Superior temporal gyrus (tissue), 1 donor: ENCODE data around the gene TMEM87B.
"Not testable (repeated sequence)": the region's sequence is repeated elsewhere in the genome, so short reads cannot be mapped to it uniquely, and the experiment has no call there.

Experiments
- DNase-seq: peaks from one replicate; pipeline ENCODE4 v3.0.0-alpha.2; 2016; ENCODE audit errors: extremely low spot score

TMEM87B gene

DNA sequence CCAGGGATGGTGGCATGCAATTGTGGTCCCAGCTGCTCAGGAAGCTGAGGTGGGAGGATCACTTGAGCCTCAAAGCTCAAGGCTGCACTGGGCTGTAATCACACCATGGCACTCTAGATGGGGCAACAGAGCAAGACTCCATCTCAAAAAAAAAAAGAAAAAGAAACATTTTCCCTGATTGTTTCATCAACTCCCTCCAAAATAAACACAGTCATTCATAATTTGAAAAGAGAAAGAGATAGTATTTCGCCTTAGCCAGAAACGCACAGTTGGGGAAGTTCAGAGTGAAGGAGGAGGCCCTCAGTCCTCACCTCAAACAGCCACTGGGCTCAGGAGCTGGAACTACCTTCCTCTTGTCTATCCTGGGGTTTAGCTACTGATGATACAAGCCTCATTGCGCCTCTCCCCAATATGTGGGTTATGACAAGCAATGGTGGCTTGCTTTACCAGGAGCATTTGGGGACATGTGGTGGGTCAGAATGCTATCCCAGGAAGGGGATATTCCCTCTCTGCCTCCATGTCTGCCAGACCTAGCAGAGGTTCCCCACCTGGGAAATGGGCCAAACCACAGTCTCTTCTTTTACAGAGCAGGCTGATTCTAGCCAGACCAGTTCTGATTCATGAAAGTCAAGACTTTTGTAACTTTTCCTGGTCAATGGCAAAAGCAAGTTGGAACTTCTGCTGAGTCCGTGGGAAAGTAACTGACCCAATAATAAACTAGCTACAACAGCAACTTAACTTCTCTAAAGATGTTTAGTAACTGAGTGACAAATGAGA, 22.2 kb upstream of the TMEM87B start:
- DNase-seq: peak; percentile 17

DNA sequence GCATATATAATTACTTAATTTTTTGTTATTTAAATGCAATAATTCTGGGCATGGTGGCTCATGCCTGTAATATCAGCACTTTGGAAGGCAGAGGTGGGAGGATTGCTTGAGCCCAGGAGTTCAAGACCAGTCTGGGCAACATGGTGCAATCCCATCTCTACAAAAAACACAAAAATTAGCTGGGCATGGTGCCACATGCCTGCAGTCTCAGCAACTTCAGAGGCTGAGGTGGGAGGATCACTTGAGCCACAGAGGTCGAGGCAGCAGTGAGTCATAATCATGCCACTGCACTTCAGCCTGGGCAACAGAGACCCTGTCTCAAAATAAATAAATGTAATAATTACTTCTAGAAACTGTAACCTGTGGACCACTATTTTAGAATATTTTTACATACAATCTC, 21.5 kb upstream of the TMEM87B start:
- DNase-seq: no peak

GRCh38 chr2:112034924-112035323, 20.1 kb upstream of the TMEM87B start:
- no peak for DNase-seq

DNA sequence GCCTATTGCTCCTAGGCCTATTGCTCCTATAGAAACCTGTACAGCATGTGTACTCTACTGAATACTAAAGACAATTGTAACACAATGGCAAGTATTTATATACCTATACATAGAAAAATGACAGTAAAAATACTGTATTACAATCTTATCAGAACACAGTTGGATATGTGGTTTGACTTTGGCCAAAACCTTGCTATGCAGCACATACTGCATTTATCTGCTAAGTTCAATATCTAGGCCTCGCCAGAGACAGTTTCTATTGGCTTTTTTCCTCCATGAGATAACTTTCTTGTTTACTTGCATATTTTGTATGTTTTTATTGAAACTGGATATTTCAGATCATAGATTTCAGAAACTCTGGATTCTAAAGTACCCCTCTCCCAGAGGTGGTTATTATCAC, 19.3 kb upstream of the TMEM87B start:
- no peak for DNase-seq

- not testable (repeated sequence) for DNase-seq
Observed at GRCh38 chr2:112039556-112039955, 15.5 kb upstream of the TMEM87B start.

GRCh38 chr2:112040066-112040465, 15.0 kb upstream of the TMEM87B start:
- not testable (repeated sequence) for DNase-seq

- DNase-seq: not testable (repeated sequence)
Observed at GRCh38 chr2:112041460-112041859, 13.6 kb upstream of the TMEM87B start.

DNA sequence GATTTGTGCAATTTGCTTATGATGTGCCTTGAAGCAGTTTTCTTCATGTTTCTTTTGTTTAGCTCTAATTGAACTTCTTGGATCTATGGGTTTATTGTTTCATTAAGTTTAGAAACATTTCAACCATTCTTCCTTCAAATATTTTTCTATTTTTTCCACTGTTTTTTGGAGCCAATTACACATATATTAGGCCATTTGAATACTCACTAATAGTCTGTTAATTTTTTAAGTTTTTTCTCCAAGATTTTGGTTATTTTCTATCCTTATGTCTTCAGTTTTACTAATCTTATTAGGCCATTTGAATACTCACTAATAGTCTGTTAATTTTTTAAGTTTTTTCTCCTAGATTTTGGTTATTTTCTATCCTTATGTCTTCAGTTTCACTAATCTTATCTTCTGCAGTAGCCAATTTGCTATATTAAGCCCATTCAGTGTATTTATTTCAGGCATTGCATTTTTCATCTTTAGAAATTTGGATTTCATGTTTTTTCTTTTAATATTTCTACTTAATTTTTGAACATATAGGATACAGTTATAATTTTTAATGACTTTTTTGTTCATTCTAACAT, 9.5 kb upstream of the TMEM87B start:
- DNase-seq: no peak

GRCh38 chr2:112046231-112046630, 8.8 kb upstream of the TMEM87B start:
- DNase-seq: no peak

DNA sequence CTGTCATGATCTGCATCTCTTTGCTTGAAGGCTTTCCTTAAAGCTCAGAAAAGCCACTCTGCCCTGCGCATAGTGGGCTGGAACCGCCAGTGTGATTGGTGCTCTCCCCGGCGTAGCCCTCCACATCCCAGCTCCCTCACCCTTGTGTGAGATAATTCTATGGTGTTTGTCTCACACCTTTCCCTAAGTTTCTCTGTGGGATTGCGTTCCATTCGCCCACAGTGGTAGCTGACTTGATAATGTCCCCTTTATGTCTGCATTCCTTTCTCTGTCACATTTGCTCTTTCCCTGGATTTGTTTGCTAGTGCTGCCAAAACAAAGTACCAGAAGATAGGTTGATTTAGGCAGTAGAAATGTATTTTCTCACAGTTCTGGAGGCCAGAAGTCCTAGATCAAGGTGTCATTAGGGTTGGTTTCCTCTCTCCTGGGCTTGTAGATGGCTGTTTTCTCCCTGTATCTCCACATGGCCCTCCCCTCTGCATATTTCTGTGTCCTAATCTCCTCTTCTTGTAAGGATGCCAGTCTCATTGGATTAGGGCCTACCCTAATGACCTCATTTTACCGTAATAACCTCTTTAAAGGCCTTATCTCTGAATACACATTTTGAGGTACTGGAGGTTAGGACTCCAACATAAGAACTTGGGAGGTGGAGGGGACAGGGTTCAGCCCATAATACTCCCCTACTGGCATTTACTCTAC, 7.4 kb upstream of the TMEM87B start:
- no peak for DNase-seq

- DNase-seq: no peak
Observed at GRCh38 chr2:112048236-112048592, 6.9 kb upstream of the TMEM87B start.

GRCh38 chr2:112048887-112049286, 6.2 kb upstream of the TMEM87B start:
- DNase-seq: peak; percentile 93

DNA sequence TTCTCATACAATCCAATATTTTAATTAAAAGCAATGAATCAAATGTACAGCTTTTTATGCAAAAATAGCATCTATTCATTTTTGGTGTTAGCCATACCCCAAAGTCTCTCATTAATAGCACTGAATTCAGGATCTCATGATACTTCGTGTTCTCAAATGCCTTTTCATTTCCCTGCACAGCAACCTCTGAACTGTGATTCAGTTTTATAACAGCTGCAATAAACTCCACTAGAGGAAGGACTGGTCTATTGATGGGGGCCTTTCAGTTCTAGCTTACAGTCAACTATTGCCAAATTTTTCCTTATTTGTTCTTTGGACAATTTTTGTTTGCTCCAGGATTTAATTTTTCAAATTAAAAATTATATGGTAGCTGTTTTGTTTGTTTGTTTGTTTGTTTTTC, 4.8 kb upstream of the TMEM87B start:
- DNase-seq: no peak

GRCh38 chr2:112053917-112054846, 887 bp upstream of the TMEM87B start:
- DNase-seq: peak; percentile 93

DNA sequence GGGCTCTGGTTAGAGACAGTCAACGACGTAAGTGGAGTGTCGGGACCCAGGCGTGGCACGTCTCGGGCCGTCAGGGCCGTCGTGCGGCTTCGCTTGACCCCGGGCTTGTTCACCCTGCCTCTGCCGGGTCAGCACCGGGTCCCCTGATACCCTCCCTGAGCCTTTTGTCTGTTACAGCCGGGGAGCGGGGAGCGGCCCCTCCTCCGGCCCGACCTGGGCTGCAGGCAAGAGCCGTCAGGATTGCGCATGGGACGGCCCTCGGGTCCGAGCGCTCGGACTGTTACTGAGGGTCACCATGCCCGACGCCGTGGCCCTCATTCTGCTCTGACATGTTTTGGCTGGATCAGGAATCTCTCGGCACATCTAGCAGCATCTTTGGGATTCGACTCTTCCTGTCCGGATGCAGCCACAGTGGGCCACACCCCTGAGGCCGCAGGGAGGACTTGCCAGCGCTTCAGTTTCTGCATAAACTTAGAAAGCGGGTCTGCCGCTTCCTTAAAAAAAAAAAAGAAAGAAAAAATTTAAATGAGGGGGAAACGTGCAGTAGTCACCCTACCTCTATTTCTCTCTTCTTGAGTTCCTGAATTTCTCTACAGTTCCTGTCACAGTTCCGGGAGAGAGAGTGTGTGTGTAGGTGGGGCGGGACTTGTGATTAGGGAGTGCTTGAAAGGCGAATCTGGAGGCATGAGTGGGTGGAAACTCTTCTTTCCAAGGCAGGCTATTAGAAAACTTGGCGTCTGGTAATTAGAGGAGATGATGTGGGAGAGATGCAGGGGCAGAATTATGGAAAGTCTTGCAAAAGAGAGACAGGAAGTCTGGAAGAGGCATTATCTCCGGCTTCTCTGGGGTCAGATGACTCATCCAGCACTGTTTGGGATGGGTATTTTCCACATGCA, 909 bp downstream of the TMEM87B start:
- peak; percentile 59 for DNase-seq

GRCh38 chr2:112056626-112056987, 1.5 kb downstream of the TMEM87B start:
- DNase-seq: peak; percentile 26

- no peak for DNase-seq
Observed at GRCh38 chr2:112059671-112060070, 4.6 kb downstream of the TMEM87B start.

GRCh38 chr2:112061299-112061698, 6.2 kb downstream of the TMEM87B start:
- no peak for DNase-seq

DNA sequence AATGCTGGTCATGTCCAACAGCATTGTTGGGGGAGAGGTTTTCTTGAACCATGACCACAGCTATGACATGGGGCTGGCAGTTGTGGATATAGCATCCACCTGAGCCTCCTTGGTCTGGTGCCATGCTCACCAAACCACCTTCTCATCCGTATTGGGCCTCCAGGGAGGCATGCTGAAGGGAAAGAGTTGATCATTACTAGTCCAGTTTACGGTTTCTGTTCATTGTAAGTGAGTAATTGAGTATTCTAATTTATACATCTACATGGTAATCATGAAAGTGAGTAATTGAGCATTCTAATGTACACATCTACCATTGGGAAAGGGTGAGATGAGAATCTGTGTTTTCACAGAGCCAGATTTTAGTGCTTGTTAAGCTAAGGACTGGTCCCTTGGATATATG, 6.8 kb downstream of the TMEM87B start:
- DNase-seq: no peak

DNA sequence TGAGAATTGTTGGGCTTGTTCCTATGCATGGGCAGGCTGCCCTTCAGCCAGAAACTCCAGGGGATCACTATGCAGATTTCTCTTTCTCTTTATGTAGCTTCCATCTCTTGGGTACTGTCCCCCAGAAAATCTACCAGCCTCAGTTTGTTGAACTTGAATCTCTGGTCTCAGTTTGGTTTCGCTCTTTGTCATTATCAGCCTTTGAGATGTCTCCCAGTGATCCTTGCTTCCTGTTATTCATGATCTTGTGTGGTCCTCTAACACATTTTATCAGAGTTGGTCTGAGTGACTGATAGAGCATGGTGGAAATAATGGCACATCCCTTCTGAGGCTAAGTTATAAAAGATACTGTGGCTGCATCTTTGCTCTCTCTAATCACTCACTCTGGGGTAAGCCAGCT, 7.8 kb downstream of the TMEM87B start:
- no peak for DNase-seq

DNA sequence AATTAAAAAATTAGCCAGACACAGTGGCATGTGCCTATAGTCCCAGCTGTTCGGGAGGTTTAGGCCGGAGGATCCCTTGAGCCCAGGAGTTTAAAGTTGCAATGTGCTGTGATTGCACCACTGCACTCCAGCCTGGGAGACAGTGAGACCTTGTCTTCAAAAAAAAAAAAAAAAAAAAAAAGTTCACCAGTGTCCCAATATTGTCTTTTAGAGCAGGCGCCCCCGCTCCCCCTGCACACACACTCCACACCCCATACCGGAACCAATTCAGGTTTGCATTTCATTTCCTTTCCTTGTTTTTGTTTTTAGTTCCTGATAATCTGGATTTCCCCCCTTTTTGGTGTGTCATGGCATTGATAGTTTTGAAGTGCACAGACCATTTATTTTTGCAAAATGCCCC, 10.4 kb downstream of the TMEM87B start:
- no peak for DNase-seq
